ENCODE measurements around the gene DHX29. TPM values are rescaled to one million over a fixed set of nuclear protein-coding genes. Genes with fewer than 3 reads are reported as not detected.

The DHX29 gene
- total RNA-seq, 1 experiment from 2014 or later, result 24.3 TPM

GRCh38 chr5:55226934-55227663 is 80.4 kb downstream of the DHX29 start, which contains the start of gene MCIDAS (continued):
- TF ChIP-seq YY1 (IDR thresholded peaks at IDR 0.05; ENCODE audit: extremely low read depth, insufficient replicate concordance, low read depth, low read length) (no peak), EGR1 (IDR thresholded peaks at IDR 0.05; ENCODE audit: low read depth) (no peak), MAX (IDR thresholded peaks at IDR 0.05) (no peak)

DNA sequence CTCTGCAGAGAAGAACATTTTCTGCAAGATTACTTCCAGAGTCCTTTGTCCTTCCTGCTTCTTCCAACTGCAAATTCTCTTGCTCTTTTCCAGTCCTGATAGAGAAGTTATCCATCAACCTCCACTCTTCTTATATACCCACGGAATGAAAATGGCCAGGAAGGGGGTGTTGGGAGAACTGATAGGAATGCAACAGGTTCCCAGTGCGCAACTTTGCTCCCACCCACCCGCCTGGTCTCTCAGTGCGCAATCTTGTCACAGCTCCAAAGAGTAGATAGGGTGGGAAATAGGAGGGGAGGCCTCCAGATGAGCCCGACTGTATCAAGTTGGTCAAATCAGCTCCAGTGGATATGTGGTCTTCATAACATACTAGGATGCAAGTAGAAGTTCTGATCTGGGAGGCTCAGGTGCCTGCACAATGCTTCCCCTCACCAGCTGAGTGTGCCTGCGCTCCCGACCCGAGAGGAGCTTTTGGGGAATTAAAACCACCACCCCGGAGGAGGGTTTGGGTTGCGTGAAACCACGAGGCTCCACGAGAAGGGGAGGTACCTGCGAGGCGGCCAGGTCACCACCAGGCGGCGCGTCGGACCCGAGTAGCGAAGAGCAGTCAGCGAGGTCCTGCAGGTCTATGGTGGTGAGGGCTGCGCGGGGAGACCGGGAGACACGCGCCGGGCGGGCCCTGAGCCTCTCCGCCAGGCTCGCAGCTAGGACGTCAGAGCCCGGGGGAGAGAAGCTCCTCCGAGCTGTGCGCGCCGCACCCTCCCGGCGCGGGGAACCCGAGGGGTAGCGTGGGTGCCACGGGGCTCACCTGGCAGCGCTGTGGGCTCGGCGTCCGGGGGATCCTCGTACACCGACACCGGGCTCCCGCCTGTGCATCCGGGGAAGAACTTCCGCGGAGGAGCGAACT is 81.2 kb downstream of the DHX29 start:
- POLR2A ChIA-PET, result interaction anchor here (0.8 to 1.6 kb wide), 4 partner anchors 9 to 81 kb away, joined by 3 to 9 read pairs (median 3); partner anchors contain the start of genes DHX29 and MTREX

More for the DNA sequence above, 81.2 kb downstream of the DHX29 start:
- Histone ChIP-seq H2AFZ (ENCODE audit: low read depth, low read length, poor library complexity, severe bottlenecking) (no peak overlapping the region), H3K9me2 (ENCODE audit: insufficient read depth) (no peaks in the 10 kb centered on the region), H3K9me3 (ENCODE audit: control insufficient read depth in 1 of 2, insufficient read depth in 1 of 2, low read depth in 1 of 2, low read length in 2 of 2) (no peaks in the 10 kb centered on the region), H3K36me3 (ENCODE audit: control insufficient read depth in 1 of 2, insufficient read depth in 2 of 2, low read length in 2 of 2) (peaks cover 2 to 5% of the 10 kb centered on the region in 2 experiments; a peak in 1 of 4 replicates), H3K4me2 (ENCODE audit: low read length) (peak overlapping the region; percentile 92), H3K27me3 (ENCODE audit: insufficient read depth, low read length) (no peaks in the 10 kb centered on the region), H4K20me1 (ENCODE audit: insufficient read depth) (no peaks in the 10 kb centered on the region), H3K79me2 (ENCODE audit: insufficient read depth, low read length) (peaks cover 3% of the 10 kb centered on the region; the same call in 1 of the 2 replicates), H3K4me3 (replicated peaks in 1 of 2; ENCODE audit: low read depth in 1 of 2, low read length in 2 of 2) (peak overlapping the region; percentile 62 to 75), H3K27ac (ENCODE audit: low read depth, low read length) (peak overlapping the region; percentile 92), H3K4me1 (ENCODE audit: control insufficient read depth in 1 of 2, insufficient read depth in 2 of 2, low read length in 2 of 2) (peaks cover 10 to 19% of the 10 kb centered on the region in 2 experiments), H3K9ac (ENCODE audit: low read length) (peak overlapping the region; percentile 85)
- intact Hi-C loops (cut with micrococcal nuclease), result loop anchor here (2.0 to 5.0 kb wide), 5 partner anchors 39 to 696 kb away; partner anchors contain the start of genes CDC20B, DHX29 and MTREX
- RAD21 ChIA-PET (ENCODE audit: low non-redundant PET in 1 of 2, low total read pairs in 2 of 2, uncharacterized antibody in 2 of 2, unreplicated experiment in 2 of 2), result no interaction called here
- peak; percentile 72 for DNase-seq (ENCODE audit: low read depth, low spot score)
- BruUV-seq (replicated peaks), result no TSS peak
- peak; percentile 85 for ATAC-seq
- CTCF ChIA-PET, result interaction anchor here (0.8 to 1.7 kb wide), 4 partner anchors 8 to 466 kb away, joined by 3 to 8 read pairs (median 4); partner anchors contain the start of gene CDC20B
- TF ChIP-seq CTCF (IDR thresholded peaks at IDR 0.05 in 2 of 3, conservative IDR thresholded peaks at IDR 0.05 in 1 of 3; ENCODE audit: borderline replicate concordance in 1 of 3, insufficient read depth in 1 of 3, low read depth in 2 of 3, low read length in 2 of 3) (peak in 2 of 3 experiments; percentile 83 to 92; a peak in 4 of 6 replicates), POLR2AphosphoS5 (IDR thresholded peaks at IDR 0.05; ENCODE audit: low read depth, low read length) (peak; percentile 73), POLR2A (IDR thresholded peaks at IDR 0.05; ENCODE audit: borderline replicate concordance, extremely low read depth, insufficient read depth, insufficient read length) (peak; percentile 71), YY1 (IDR thresholded peaks at IDR 0.05; ENCODE audit: extremely low read depth, insufficient replicate concordance, low read depth, low read length) (peak; percentile 79), EGR1 (IDR thresholded peaks at IDR 0.05; ENCODE audit: low read depth) (no peak)

Measured in HCT116 (cell line).